ENCODE measurements around the gene CYP27C1.

- TF ChIP-seq ATF3 (IDR thresholded peaks at IDR 0.05) (no peak), SP1 (IDR thresholded peaks at IDR 0.05) (no peak), CTCF (IDR thresholded peaks at IDR 0.05; ENCODE audit: low read depth, low read length, missing input control) (no peak), TAF1 (conservative IDR thresholded peaks at IDR 0.05) (no peak), EGR1 (IDR thresholded peaks at IDR 0.05; ENCODE audit: low read depth in 2 of 2) (no peak)
These were observed 56.2 kb downstream of the CYP27C1 start for GRCh38 chr2:127163921-127164320.

Data from liver (tissue), 3 donors.